ENCODE data around the gene IGF1R. TPM values are rescaled to one million over a fixed set of nuclear protein-coding genes. Genes with fewer than 3 reads are reported as not detected.

IGF1R gene
- total RNA-seq, 4 donors from 2014 or later = 31.6 to 87.8 (median 60.0) TPM

DNA sequence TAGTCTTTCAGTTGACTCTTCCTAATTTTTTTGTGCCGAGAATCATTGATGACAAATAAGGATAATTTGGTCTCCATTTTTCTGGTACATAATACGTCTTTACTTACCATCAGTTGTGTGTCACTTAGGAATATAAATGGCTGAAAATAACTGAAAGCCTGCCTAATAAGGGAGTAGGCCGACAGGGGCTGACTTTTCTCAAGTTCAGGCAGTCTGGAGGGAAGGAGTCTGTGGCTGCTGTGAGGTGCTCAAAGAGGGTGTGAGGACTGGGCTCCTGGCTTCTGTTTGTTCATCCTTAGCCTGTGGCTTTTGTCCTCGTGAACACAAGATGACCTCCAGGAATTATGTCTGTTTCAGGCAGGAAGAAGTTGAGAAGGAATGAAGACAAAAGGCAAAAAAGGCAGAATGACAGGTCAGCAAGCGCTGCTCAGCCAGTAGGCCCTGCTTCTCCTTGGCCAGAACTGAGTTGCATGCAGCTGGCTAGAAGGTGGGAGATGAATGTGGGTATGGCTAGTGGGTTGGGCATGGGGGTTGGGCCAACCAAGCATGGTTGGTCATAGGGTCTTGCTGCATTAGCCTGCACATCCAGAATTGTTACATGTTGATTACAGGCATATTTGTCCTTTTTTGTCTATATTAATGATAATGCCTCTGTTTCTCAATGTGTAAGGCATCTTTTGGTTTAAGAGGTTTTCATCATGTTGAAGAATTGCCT, 29.2 kb downstream of the IGF1R start:
- Histone ChIP-seq H3K9me3 (no peaks in the 10 kb centered on the region), H3K4me3 (no peak overlapping the region), H3K4me1 (peaks cover 0 to 41% (median 6%) of the 10 kb centered on the region in 3 donors), H3K27me3 (no peaks in the 10 kb centered on the region), H3K36me3 (no peaks in the 10 kb centered on the region), H3K27ac (no peak overlapping the region)
- ATAC-seq = no peak
- TF ChIP-seq EP300 (IDR thresholded peaks at IDR 0.05) (no peak), CTCF (IDR thresholded peaks at IDR 0.05) (no peak), POLR2A (IDR thresholded peaks at IDR 0.05) (no peak), POLR2AphosphoS5 (IDR thresholded peaks at IDR 0.05) (no peak)
- 70 to 74% methylated on average over 2 to 5 of the region's 5 CpGs for WGBS, 2 donors (ENCODE audit: low coverage in 1 of 2)

DNA sequence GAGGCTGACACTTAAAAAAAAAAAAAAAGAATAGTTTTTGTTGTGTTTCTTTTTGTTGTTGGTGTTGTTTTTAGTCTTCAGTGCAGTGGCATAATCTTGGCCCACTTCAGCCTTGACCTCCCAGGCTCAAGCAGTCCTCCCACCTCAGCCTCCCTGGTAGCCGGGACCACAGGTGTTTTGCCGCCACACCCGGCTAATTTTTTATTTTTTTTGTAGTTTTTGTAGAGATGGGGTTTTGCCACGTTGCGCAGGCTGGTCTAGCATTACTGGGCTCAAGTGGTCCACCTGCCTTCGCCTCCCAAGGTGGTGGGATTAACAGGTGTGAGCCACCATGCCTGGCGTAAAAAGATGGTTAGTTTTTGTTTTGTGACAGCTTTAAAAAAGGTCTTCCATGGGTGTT, 30.1 kb downstream of the IGF1R start:
- no peak for ATAC-seq
- Histone ChIP-seq H3K4me1 (peaks cover 0 to 41% (median 4%) of the 10 kb centered on the region in 3 donors), H3K9me3 (no peaks in the 10 kb centered on the region), H3K27me3 (no peaks in the 10 kb centered on the region), H3K4me3 (no peak overlapping the region), H3K36me3 (no peaks in the 10 kb centered on the region), H3K27ac (no peak overlapping the region)
- no peak for TF ChIP-seq POLR2A (IDR thresholded peaks at IDR 0.05)
- no peak for TF ChIP-seq EP300 (IDR thresholded peaks at IDR 0.05)
- no peak for TF ChIP-seq POLR2AphosphoS5 (IDR thresholded peaks at IDR 0.05)
- TF ChIP-seq CTCF (IDR thresholded peaks at IDR 0.05) = no peak
- 91 to 100% methylated on average over 4 to 7 of the region's 7 CpGs for WGBS, 2 donors (ENCODE audit: low coverage in 1 of 2)

GRCh38 chr15:98681061-98681460, 32.7 kb downstream of the IGF1R start:
- Histone ChIP-seq H3K27me3 (no peaks in the 10 kb centered on the region), H3K4me1 (peaks cover 0 to 52% (median 16%) of the 10 kb centered on the region in 3 donors), H3K4me3 (no peak overlapping the region), H3K36me3 (no peaks in the 10 kb centered on the region), H3K9me3 (no peaks in the 10 kb centered on the region), H3K27ac (no peak overlapping the region)
- TF ChIP-seq POLR2AphosphoS5 (IDR thresholded peaks at IDR 0.05) = no peak
- no peak for TF ChIP-seq CTCF (IDR thresholded peaks at IDR 0.05)
- no peak for TF ChIP-seq EP300 (IDR thresholded peaks at IDR 0.05)
- no peak for TF ChIP-seq POLR2A (IDR thresholded peaks at IDR 0.05)
- WGBS, 2 donors (ENCODE audit: low coverage in 1 of 2) = 90 to 96% methylated on average over 6 to 7 of the region's 7 CpGs
- ATAC-seq = no peak

GRCh38 chr15:98682992-98683701, 34.8 kb downstream of the IGF1R start:
- H3K4me1 ChIP-seq = peaks cover 0 to 58% (median 19%) of the 10 kb centered on the region in 3 donors
- TF ChIP-seq CTCF (IDR thresholded peaks at IDR 0.05) (no peak), EP300 (IDR thresholded peaks at IDR 0.05) (no peak), POLR2AphosphoS5 (IDR thresholded peaks at IDR 0.05) (peak; percentile 27), POLR2A (IDR thresholded peaks at IDR 0.05) (no peak)
- WGBS, 2 donors (ENCODE audit: low coverage in 1 of 2) = 44 to 53% methylated on average over 7 of the region's 9 CpGs
- ATAC-seq = peak; percentile 37
- no peaks in the 10 kb centered on the region for H3K27me3 ChIP-seq
- H3K4me3 ChIP-seq = no peak overlapping the region
- H3K9me3 ChIP-seq = no peaks in the 10 kb centered on the region
- peak overlapping the region in 3 of 4 donors; percentile 21 to 58 (median 52) for H3K27ac ChIP-seq
- no peaks in the 10 kb centered on the region for H3K36me3 ChIP-seq
